RWPE2 (cell line): ENCODE measurements around the gene MIDN.

ENCODE experiments used
- ATAC-seq: fragments of 200-7000 bp; cut with Tn5 transposase; 3 replicates; pipeline ENCODE4 v1.9.1; 2021; ENCODE audit warnings: low read depth
- DNase-seq: peaks from one replicate; pipeline ENCODE4 v3.0.0-alpha.2; 2020; ENCODE audit warnings: low spot score
- H3K27ac ChIP-seq: fragments of 450-650 bp; 2 replicates; pipeline ENCODE4 v1.5.1; 2017; ENCODE audit warnings: mild to moderate bottlenecking; ENCODE audit not compliant: poor library complexity, severe bottlenecking
- H3K27me3 ChIP-seq: fragments of 250-450 bp; sonication (Bioruptor Pico); 2 replicates; pipeline ENCODE4 v1.5.1; 2021; ENCODE audit warnings: mild to moderate bottlenecking, moderate library complexity; ENCODE audit not compliant: insufficient read depth, poor library complexity, severe bottlenecking
- H3K36me3 ChIP-seq: fragments of 250-450 bp; sonication (Bioruptor Pico); 2 replicates; pipeline ENCODE4 v1.5.1; 2020; ENCODE audit warnings: low read depth, mild to moderate bottlenecking, moderate library complexity
- H3K4me1 ChIP-seq: fragments of 250-450 bp; sonication (Bioruptor Pico); 2 replicates; pipeline ENCODE4 v1.5.1; 2021; ENCODE audit warnings: mild to moderate bottlenecking, moderate library complexity; ENCODE audit not compliant: insufficient read depth, poor library complexity, severe bottlenecking
- H3K4me3 ChIP-seq: fragments of 250-450 bp; sonication (Bioruptor Pico); 2 replicates; pipeline ENCODE4 v1.5.1; 2021; ENCODE audit warnings: mild to moderate bottlenecking, moderate library complexity; ENCODE audit not compliant: severe bottlenecking
- H3K9me3 ChIP-seq: fragments of 250-450 bp; sonication (Bioruptor Pico); 2 replicates; pipeline ENCODE4 v1.5.1; 2021; ENCODE audit warnings: mild to moderate bottlenecking, moderate library complexity; ENCODE audit not compliant: severe bottlenecking
- TF ChIP-seq, protein P1 (sequence below): fragments of 450-650 bp; IDR thresholded peaks from one replicate; pipeline ENCODE4 v1.5.1; 2017; ENCODE audit warnings: mild to moderate bottlenecking, moderate library complexity; ENCODE audit not compliant: poor library complexity, severe bottlenecking

Gene MIDN

DNA sequence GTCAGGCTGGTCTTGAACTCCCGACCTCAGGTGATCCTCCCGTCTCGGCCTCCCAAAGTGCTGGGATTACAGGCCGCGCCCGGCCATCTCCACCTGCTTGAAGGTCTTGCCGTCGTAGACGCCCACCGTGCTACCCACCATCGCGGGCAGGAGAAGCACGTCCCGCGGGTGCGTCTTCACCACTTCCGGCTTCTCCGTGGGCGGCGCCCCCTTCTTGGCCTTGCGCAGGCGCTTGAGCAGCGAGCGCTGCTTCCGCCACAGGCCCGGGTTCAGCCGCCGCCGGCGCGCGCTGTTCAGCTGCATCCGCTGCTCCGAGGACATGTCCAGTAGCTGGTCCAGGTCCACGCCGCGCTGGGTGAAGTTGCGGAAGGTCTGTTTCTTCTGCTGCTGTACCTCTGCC lies 58.9 kb downstream of the MIDN start:
- DNase-seq (peak; percentile 53), ATAC-seq (no peak)
- Histone ChIP-seq H3K4me3 (no peak overlapping the region), H3K9me3 (no peaks in the 10 kb centered on the region), H3K4me1 (no peaks in the 10 kb centered on the region), H3K27me3 (no peaks in the 10 kb centered on the region), H3K36me3 (no peaks in the 10 kb centered on the region), H3K27ac (no peak overlapping the region)
- TF ChIP-seq, protein P1, sequence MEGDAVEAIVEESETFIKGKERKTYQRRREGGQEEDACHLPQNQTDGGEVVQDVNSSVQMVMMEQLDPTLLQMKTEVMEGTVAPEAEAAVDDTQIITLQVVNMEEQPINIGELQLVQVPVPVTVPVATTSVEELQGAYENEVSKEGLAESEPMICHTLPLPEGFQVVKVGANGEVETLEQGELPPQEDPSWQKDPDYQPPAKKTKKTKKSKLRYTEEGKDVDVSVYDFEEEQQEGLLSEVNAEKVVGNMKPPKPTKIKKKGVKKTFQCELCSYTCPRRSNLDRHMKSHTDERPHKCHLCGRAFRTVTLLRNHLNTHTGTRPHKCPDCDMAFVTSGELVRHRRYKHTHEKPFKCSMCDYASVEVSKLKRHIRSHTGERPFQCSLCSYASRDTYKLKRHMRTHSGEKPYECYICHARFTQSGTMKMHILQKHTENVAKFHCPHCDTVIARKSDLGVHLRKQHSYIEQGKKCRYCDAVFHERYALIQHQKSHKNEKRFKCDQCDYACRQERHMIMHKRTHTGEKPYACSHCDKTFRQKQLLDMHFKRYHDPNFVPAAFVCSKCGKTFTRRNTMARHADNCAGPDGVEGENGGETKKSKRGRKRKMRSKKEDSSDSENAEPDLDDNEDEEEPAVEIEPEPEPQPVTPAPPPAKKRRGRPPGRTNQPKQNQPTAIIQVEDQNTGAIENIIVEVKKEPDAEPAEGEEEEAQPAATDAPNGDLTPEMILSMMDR: no peak

DNA sequence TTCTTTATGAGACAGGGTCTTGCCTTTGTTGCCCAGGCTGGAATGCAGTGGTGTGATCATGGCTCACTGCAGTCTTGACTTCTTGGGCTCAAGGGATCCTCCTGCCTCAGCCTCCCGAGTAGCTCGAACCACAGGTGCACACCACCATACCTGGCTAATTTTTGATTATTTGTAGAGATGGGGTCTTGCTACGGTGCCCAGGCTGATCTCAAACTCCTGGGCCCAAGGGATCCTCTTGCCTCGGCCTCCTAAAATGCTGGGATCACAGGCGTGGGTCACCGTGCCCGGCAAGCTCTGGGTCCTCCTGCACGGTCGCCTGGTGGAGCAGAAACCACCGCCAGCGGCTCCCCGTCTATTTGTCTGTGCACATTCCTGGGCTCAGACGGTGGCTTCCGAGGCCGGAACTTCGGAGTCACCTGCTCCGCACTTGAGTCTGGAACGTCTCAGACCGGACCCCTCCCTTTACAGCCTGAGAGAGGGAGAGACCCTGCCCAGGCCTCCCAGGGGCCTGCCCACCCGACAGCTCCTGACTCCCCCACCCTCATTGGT lies 59.4 kb downstream of the MIDN start:
- no peaks in the 10 kb centered on the region for H3K36me3 ChIP-seq
- H3K27me3 ChIP-seq: no peaks in the 10 kb centered on the region
- no peaks in the 10 kb centered on the region for H3K9me3 ChIP-seq
- DNase-seq (peak; percentile 61), ATAC-seq (no peak)
- no peaks in the 10 kb centered on the region for H3K4me1 ChIP-seq
- no peak overlapping the region for H3K27ac ChIP-seq
- no peak overlapping the region for H3K4me3 ChIP-seq
- TF ChIP-seq, protein P1: no peak

DNA sequence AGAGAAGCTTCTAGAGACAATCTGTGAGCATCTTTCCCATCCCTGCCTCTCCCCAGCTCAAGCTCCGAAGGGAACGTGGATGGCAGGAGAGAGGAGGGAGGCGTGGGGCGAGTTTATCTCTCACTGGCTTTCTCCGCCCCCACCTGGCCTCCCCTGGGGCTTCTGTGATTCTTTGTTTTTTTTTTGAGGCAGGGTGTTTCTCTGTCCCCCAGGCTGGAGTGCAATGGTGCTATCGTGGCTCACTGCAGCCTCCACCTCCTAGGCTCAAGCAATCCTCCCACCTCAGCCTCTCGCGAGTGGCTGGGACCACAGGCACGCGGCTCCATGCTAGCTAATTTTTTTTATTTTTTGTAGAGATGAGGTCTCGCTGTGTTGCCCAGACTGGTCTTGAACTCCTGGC lies 60.3 kb downstream of the MIDN start:
- TF ChIP-seq, protein P1: no peak
- Histone ChIP-seq H3K4me3 (no peak overlapping the region), H3K27ac (no peak overlapping the region), H3K9me3 (no peaks in the 10 kb centered on the region), H3K27me3 (no peaks in the 10 kb centered on the region), H3K36me3 (no peaks in the 10 kb centered on the region), H3K4me1 (peaks cover 7% of the 10 kb centered on the region)
- DNase-seq: no peak
- ATAC-seq: no peak
